Measurements from ENCODE around the gene KRT84.
A peak's percentile ranks its signal among the peaks of the same experiment; 100 is the strongest.

Gene KRT84

DNA sequence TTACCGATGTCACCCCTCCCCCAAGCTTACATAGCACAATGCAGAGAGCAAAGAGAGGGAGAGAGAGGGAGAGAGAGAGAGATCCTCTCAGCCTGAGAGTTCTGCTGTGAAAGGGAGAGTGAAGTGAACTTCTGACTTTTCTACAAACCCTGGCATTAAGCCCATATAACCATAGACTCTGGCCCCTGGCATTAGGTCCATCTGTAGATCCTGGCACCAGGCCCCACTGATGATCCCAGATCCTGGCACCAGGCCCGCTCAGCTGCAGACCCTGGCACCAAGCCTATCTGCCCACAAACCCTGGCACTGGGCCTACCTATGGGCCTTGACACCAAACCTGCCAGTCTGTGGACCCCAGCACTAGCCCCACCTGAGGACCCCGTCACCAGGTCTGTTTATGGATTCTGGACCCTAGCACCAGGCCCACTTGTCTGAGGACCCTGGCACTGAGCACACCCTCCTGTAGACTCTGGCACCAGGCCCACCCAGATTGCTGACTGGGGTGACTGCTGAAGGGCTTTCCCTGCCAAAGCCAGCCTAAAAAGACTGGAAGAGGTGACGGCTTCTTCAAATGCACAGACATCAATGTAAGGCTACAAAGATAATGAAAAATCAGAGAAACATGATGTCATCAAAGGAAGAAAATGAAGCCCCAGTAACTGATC lies 49.7 kb downstream of the KRT84 start:
- H3K27me3 ChIP-seq (ENCODE audit: control insufficient read depth, insufficient read depth, low read length): no peaks in the 10 kb centered on the region
- no peak overlapping the region for H3K9ac ChIP-seq
- no peak overlapping the region for H2AFZ ChIP-seq
- TF ChIP-seq, protein P1, sequence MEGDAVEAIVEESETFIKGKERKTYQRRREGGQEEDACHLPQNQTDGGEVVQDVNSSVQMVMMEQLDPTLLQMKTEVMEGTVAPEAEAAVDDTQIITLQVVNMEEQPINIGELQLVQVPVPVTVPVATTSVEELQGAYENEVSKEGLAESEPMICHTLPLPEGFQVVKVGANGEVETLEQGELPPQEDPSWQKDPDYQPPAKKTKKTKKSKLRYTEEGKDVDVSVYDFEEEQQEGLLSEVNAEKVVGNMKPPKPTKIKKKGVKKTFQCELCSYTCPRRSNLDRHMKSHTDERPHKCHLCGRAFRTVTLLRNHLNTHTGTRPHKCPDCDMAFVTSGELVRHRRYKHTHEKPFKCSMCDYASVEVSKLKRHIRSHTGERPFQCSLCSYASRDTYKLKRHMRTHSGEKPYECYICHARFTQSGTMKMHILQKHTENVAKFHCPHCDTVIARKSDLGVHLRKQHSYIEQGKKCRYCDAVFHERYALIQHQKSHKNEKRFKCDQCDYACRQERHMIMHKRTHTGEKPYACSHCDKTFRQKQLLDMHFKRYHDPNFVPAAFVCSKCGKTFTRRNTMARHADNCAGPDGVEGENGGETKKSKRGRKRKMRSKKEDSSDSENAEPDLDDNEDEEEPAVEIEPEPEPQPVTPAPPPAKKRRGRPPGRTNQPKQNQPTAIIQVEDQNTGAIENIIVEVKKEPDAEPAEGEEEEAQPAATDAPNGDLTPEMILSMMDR (IDR thresholded peaks at IDR 0.05): no peak
- no peak overlapping the region for H3K4me3 ChIP-seq (ENCODE audit: low read depth, low read length)
- peaks cover 20% of the 10 kb centered on the region for H3K4me1 ChIP-seq
- no peak overlapping the region for H3K27ac ChIP-seq
- no peak overlapping the region for H3K4me2 ChIP-seq (ENCODE audit: low read length)
- no peaks in the 10 kb centered on the region for H3K9me3 ChIP-seq (ENCODE audit: control insufficient read depth, low read length)
- no peaks in the 10 kb centered on the region for H3K79me2 ChIP-seq
- H3K36me3 ChIP-seq (ENCODE audit: control insufficient read depth, insufficient read depth, low read length): no peaks in the 10 kb centered on the region

- Histone ChIP-seq H3K4me3 (ENCODE audit: low read depth, low read length) (no peak overlapping the region), H3K27ac (no peak overlapping the region), H3K4me1 (peaks cover 20% of the 10 kb centered on the region), H3K36me3 (ENCODE audit: control insufficient read depth, insufficient read depth, low read length) (no peaks in the 10 kb centered on the region), H2AFZ (no peak overlapping the region), H3K9me3 (ENCODE audit: control insufficient read depth, low read length) (no peaks in the 10 kb centered on the region), H3K27me3 (ENCODE audit: control insufficient read depth, insufficient read depth, low read length) (no peaks in the 10 kb centered on the region), H3K4me2 (ENCODE audit: low read length) (no peak overlapping the region), H3K9ac (no peak overlapping the region), H3K79me2 (no peaks in the 10 kb centered on the region)
- TF ChIP-seq, protein P1 (IDR thresholded peaks at IDR 0.05): no peak
Observed at GRCh38 chr12:52334185-52334584, 51.3 kb downstream of the KRT84 start.

GRCh38 chr12:52333321-52333720 lies 52.1 kb downstream of the KRT84 start:
- H3K9me3 ChIP-seq (ENCODE audit: control insufficient read depth, low read length): no peaks in the 10 kb centered on the region
- no peak overlapping the region for H2AFZ ChIP-seq
- no peaks in the 10 kb centered on the region for H3K27me3 ChIP-seq (ENCODE audit: control insufficient read depth, insufficient read depth, low read length)
- TF ChIP-seq, protein P1 (IDR thresholded peaks at IDR 0.05): no peak
- H3K36me3 ChIP-seq (ENCODE audit: control insufficient read depth, insufficient read depth, low read length): no peaks in the 10 kb centered on the region
- no peak overlapping the region for H3K9ac ChIP-seq
- H3K79me2 ChIP-seq: no peaks in the 10 kb centered on the region
- H3K4me2 ChIP-seq (ENCODE audit: low read length): peak overlapping the region; percentile 45
- H3K4me1 ChIP-seq: peaks cover 20% of the 10 kb centered on the region
- H3K27ac ChIP-seq: no peak overlapping the region
- no peak overlapping the region for H3K4me3 ChIP-seq (ENCODE audit: low read depth, low read length)

DNA sequence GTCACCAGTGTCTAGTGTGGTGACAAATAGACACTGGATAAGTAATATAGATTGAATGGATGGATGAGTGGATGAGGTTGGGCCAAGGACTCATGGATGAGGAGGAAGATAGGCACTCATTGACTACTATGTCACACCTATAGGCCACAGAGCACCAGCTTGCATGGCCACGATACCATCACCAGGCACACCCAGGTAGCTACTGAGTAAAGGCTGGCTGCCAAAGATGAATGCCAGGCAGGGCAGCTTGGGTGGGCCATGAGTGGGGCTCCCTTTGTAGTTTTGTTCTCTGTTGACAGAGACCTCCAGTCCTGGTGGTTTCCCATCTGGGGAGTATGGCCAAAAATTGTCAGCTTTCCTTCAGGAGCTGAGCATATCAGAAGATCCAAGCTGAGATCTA lies 53.1 kb downstream of the KRT84 start:
- Histone ChIP-seq H2AFZ (no peak overlapping the region), H3K9ac (no peak overlapping the region), H3K4me1 (peaks cover 20% of the 10 kb centered on the region), H3K9me3 (ENCODE audit: control insufficient read depth, low read length) (no peaks in the 10 kb centered on the region), H3K27me3 (ENCODE audit: control insufficient read depth, insufficient read depth, low read length) (no peaks in the 10 kb centered on the region), H3K36me3 (ENCODE audit: control insufficient read depth, insufficient read depth, low read length) (no peaks in the 10 kb centered on the region), H3K27ac (no peak overlapping the region), H3K4me2 (ENCODE audit: low read length) (no peak overlapping the region), H3K79me2 (no peaks in the 10 kb centered on the region), H3K4me3 (ENCODE audit: low read depth, low read length) (no peak overlapping the region)
- TF ChIP-seq, protein P1 (IDR thresholded peaks at IDR 0.05): no peak

DNA sequence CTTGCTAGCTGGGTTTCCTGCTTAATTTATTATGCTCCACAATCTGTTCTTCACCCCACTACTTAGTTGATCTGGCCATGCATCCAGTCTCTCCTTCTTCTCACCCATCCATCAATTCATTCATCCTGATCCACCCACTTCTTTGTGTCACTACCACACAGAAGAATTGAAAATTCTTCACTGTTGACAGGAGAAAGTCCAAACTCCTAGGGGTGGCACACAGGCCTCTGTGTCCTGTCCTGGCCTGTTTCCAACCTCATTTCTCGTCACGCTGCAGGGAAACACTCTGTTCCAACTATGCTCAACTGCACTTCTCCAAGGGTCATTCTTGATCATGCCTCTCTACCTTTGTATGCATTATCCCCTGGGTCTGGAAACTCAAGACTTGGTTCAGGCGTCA lies 53.6 kb downstream of the KRT84 start:
- Histone ChIP-seq H2AFZ (no peak overlapping the region), H3K36me3 (ENCODE audit: control insufficient read depth, insufficient read depth, low read length) (no peaks in the 10 kb centered on the region), H3K79me2 (no peaks in the 10 kb centered on the region), H3K27me3 (ENCODE audit: control insufficient read depth, insufficient read depth, low read length) (no peaks in the 10 kb centered on the region), H3K4me1 (peaks cover 20% of the 10 kb centered on the region), H3K9me3 (ENCODE audit: control insufficient read depth, low read length) (no peaks in the 10 kb centered on the region), H3K4me2 (ENCODE audit: low read length) (no peak overlapping the region), H3K9ac (no peak overlapping the region), H3K4me3 (ENCODE audit: low read depth, low read length) (no peak overlapping the region), H3K27ac (no peak overlapping the region)
- TF ChIP-seq, protein P1 (IDR thresholded peaks at IDR 0.05): no peak
